GM12878 (cell line): ENCODE data around the gene COL17A1. TPM values are rescaled to one million over a fixed set of nuclear protein-coding genes. Genes with fewer than 3 reads are reported as not detected.

Source experiments
- ATAC-seq: fragments of 200-7000 bp; cut with Tn5 transposase; 3 replicates; pipeline ENCODE4 v1.9.1; 2020; ENCODE audit warnings: mild to moderate bottlenecking, moderate library complexity
- BruUV-seq: library from RNA; stranded (reverse); fragments of 400-500 nt; replicated peaks from 2 replicates; lab custom pipeline; 2021; lab: Mats Ljungman, UMichigan
- CTCF ChIA-PET: fragments of 300-600 bp; sonication (Branson Sonifier 250); formaldehyde crosslinking; extraction: SDS; loops from one replicate; lab custom pipeline; 2021; ENCODE audit warnings: inconsistent platforms; lab: Yijun Ruan, JAX
- POLR2A ChIA-PET: fragments of 350-600 bp; formaldehyde crosslinking; extraction: SDS; loops from one replicate; lab custom pipeline; 2021; ENCODE audit warnings: inconsistent platforms; lab: Charles Lee
- RAD21 ChIA-PET: fragments of 300-600 bp; sonication (Branson Sonifier 250); formaldehyde crosslinking; loops from one replicate; lab custom pipeline; 2023; ENCODE audit warnings: antibody characterized with exemption; ENCODE audit not compliant: unreplicated experiment; lab: Charles Lee
- SMC1A ChIA-PET: fragments of 300-600 bp; sonication (Branson Sonifier 250); formaldehyde crosslinking; loops from one replicate; lab custom pipeline; 2023; ENCODE audit not compliant: unreplicated experiment, uncharacterized antibody; lab: Charles Lee
- DNase-seq: peaks from one replicate; pipeline ENCODE4 v3.0.0-alpha.2; 2011; ENCODE audit warnings: low read depth, low spot score
- FAIRE-seq: peaks from 3 replicates; lab custom pipeline; 2011; peaks lifted over from hg19 to GRCh38; lab: Jason Lieb, UNC
- H2AFZ ChIP-seq: 2 replicates; pipeline ENCODE4 v1.6.0; 2011; ENCODE audit warnings: low read depth, low read length, control low read depth; ENCODE audit not compliant: control insufficient read depth
- H3K27ac ChIP-seq: 2 replicates; pipeline ENCODE4 v1.5.1; 2011; ENCODE audit warnings: control low read depth; ENCODE audit not compliant: control insufficient read depth, insufficient read depth
- H3K27me3 ChIP-seq, 2 experiments: replicated peaks in 1 of 2; 2 replicates each; pipeline versions ENCODE4 v1.6.0 to v1.6.1; 2011; ENCODE audit warnings: low read length in 1 of 2; ENCODE audit not compliant: control insufficient read depth in 2 of 2, insufficient read depth in 2 of 2
- H3K36me3 ChIP-seq, 2 experiments: 2 replicates each; pipeline ENCODE4 v1.5.1; 2011; ENCODE audit warnings: low read length in 1 of 2; ENCODE audit not compliant: control insufficient read depth in 2 of 2, insufficient read depth in 2 of 2
- H3K4me1 ChIP-seq: 2 replicates; pipeline ENCODE4 v1.6.1; 2011; ENCODE audit warnings: mild to moderate bottlenecking, low read length, moderate library complexity, mixed read lengths; ENCODE audit not compliant: control insufficient read depth, insufficient read depth
- H3K4me2 ChIP-seq: 2 replicates; pipeline ENCODE4 v1.6.0; 2011; ENCODE audit warnings: control low read depth; ENCODE audit not compliant: control insufficient read depth, insufficient read depth
- H3K4me3 ChIP-seq: fragments of 200-600 bp; sonication (generic); 2 replicates; pipeline ENCODE4 v1.5.1; 2016
- H3K79me2 ChIP-seq: 2 replicates; pipeline ENCODE4 v1.6.0; 2011; ENCODE audit warnings: low read length; ENCODE audit not compliant: control insufficient read depth, insufficient read depth
- H3K9ac ChIP-seq: 2 replicates; pipeline ENCODE4 v1.8.0; 2011; ENCODE audit warnings: low read length, control low read depth, mixed read lengths; ENCODE audit not compliant: control insufficient read depth, insufficient read depth
- H3K9me3 ChIP-seq: replicated peaks from 3 replicates; pipeline ENCODE4 v1.5.1; 2011; ENCODE audit warnings: mild to moderate bottlenecking, low read length; ENCODE audit not compliant: control insufficient read depth, insufficient read depth
- H4K20me1 ChIP-seq: 2 replicates; pipeline ENCODE4 v1.6.0; 2011; ENCODE audit not compliant: control insufficient read depth, insufficient read depth
- CREM ChIP-seq: IDR thresholded peaks from 2 replicates; pipeline ENCODE4 v1.6.1; 2014; ENCODE audit warnings: antibody characterized with exemption, low read depth
- JUND ChIP-seq: IDR thresholded peaks from 2 replicates; pipeline ENCODE4 v1.6.1; 2012; ENCODE audit warnings: low read depth, mild to moderate bottlenecking, low read length, improper control_type of control experiment, moderate library complexity
- MYB ChIP-seq: fragments of 150-350 bp; IDR thresholded peaks from 2 replicates; pipeline ENCODE4 v1.6.1; 2014; ENCODE audit warnings: mild to moderate bottlenecking, low read depth, low read length, borderline replicate concordance
- ZNF592 ChIP-seq: fragments of 450-650 bp; IDR thresholded peaks from 2 replicates; pipeline ENCODE4 v1.6.1; 2017; ENCODE audit warnings: mild to moderate bottlenecking, moderate library complexity
- ZNF622 ChIP-seq: fragments of 450-650 bp; IDR thresholded peaks from 2 replicates; pipeline ENCODE4 v1.6.1; 2017; ENCODE audit warnings: mild to moderate bottlenecking, inconsistent platforms
- WGBS: methylation state at CpG from one replicate; pipeline ENCODE4 v1.1.6; 2016; ENCODE audit warnings: low lambda C conversion rate; ENCODE audit not compliant: insufficient replicate concordance, insufficient coverage; ENCODE audit errors: missing lambda C conversion rate; 5-methylcytosine and 5-hydroxymethylcytosine counted together
- in situ Hi-C: fragments of 300-500 bp; cut with MboI; formaldehyde crosslinking; loops from 9 replicates; pipeline ENCODE4 v1.14.3; 2018; ENCODE audit warnings: mixed read lengths
- intact Hi-C: fragments of 100-400 bp; cut with micrococcal nuclease; formaldehyde crosslinking; loops from one replicate; pipeline ENCODE4 v1.14.2; 2022; ENCODE audit not compliant: unreplicated experiment
- polyA plus RNA-seq, 11 experiments: library from polyadenylated mRNA; depleted of rRNA in 4 of 11; unstranded in 6 of 11; stranded (reverse) in 5 of 11; fragments of >200 nt; fragmentation: Nextera tagmentation in 4 of 11; fragmentation: Illumina TruSeq in 1 of 11; extraction: Ambion mirVana in 4 of 11; extraction: Trizol in 1 of 11; gene quantifications; 1 replicate in 1 of 11; 2 replicates in 10 of 11; pipeline versions ENCODE4 v1.2.1 to v1.2.3, GENCODE V29; 2011 to 2016; ENCODE audit warnings: inconsistent platforms in 2 of 11, missing spikeins in 2 of 11, low read depth in 1 of 11
- total RNA-seq, 4 experiments: library from RNA; depleted of rRNA in 3 of 4; stranded (reverse); fragments of >200 nt in 3 of 4; fragmentation: Illumina TruSeq in 1 of 4; extraction: Trizol in 1 of 4; gene quantifications; 2 replicates each; pipeline versions ENCODE4 v1.2.1 to v1.2.3, GENCODE V29; 2013 to 2021
- TF ChIP-seq, protein P1 (sequence below): IDR thresholded peaks from 2 replicates; pipeline ENCODE4 v1.6.1; 2012; ENCODE audit warnings: low read length, inconsistent platforms

The COL17A1 gene
- total and polyA plus RNA-seq, 10 of the 15 experiments (the other 5 are each of a cell fraction or from before 2014, with no cell fraction given): 0.08 to 0.22 TPM; not detected in 8

- TF ChIP-seq, protein P1, sequence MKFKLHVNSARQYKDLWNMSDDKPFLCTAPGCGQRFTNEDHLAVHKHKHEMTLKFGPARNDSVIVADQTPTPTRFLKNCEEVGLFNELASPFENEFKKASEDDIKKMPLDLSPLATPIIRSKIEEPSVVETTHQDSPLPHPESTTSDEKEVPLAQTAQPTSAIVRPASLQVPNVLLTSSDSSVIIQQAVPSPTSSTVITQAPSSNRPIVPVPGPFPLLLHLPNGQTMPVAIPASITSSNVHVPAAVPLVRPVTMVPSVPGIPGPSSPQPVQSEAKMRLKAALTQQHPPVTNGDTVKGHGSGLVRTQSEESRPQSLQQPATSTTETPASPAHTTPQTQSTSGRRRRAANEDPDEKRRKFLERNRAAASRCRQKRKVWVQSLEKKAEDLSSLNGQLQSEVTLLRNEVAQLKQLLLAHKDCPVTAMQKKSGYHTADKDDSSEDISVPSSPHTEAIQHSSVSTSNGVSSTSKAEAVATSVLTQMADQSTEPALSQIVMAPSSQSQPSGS: no peak
- TF ChIP-seq JUND (no peak), ZNF622 (no peak), MYB (no peak), CREM (no peak), ZNF592 (no peak)
- no peaks in the 10 kb centered on the region for H3K79me2 ChIP-seq
- ChIA-PET CTCF (interaction anchor here (0.8 to 1.5 kb wide), 4 partner anchors 9 to 71 kb away, joined by 3 to 4 read pairs (median 4); no protein-coding TSS in a partner anchor), POLR2A (no interaction called here), RAD21 (interaction anchor here (0.6 kb wide), 1 partner anchor 19 kb away, joined by 3 read pairs; no protein-coding TSS in a partner anchor), SMC1A (interaction anchor here (1.0 to 1.6 kb wide), 3 partner anchors 11 to 59 kb away, joined by 3 to 5 read pairs (median 4); no protein-coding TSS in a partner anchor)
- intact Hi-C loops (no loop called here), in situ Hi-C loops (no loop called here)
- 33% methylated on average over 6 of the region's 6 CpGs for whole genome bisulfite sequencing
- H3K9me3 ChIP-seq: no peaks in the 10 kb centered on the region
- H4K20me1 ChIP-seq: no peaks in the 10 kb centered on the region
- H3K36me3 ChIP-seq: no peaks in the 10 kb centered on the region
- H3K4me3 ChIP-seq: no peak overlapping the region
- no peak overlapping the region for H2AFZ ChIP-seq
- no peaks in the 10 kb centered on the region for H3K4me1 ChIP-seq
- ATAC-seq: no peak
- BruUV-seq: no TSS peak
- DNase-seq: no peak
- no peak for FAIRE-seq
- H3K27me3 ChIP-seq: no peaks in the 10 kb centered on the region
- H3K4me2 ChIP-seq: no peak overlapping the region
- H3K27ac ChIP-seq: no peak overlapping the region
- H3K9ac ChIP-seq: no peak overlapping the region
Observed at GRCh38 chr10:104069613-104070012, 16.1 kb downstream of the COL17A1 start.
